Midbrain (tissue), 1 donor: ENCODE results near the gene LPIN1.
"Not testable (repeated sequence)": the region's sequence is repeated elsewhere in the genome, so short reads cannot be mapped to it uniquely, and the experiment has no call there.

Experiments
- DNase-seq: peaks from one replicate; lab custom pipeline; 2025; lab: John Stamatoyannopoulos, UW

Gene LPIN1

DNA sequence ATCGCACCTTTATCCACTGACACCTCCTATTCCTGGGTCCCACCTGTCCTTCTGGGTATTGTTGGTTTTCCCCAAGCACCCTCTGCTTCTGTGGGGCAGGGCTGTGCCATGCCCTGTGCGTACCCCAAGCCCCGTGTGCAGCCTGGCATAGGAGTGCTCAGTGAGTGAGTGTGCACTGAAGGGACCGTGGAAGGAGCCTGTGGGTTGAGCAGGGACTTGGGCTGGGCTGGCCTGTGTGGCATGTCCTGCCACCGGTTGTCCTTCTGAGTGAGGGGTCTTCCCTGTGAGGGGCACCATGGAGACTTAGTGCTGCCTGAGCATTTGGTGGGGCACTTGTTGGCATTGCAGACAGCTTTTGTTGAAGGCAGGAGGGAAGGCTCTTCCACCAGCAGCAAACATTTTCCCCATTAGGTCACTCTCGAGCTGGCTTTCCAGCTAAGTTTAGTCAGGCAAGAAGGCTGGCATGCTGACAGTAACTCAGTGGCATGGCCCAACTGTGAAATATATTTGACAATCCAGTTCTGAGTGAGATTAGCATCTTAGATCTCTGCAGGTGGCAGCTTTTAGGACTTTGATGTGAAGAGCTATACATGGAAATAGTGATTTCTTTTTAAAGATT is 64.7 kb downstream of the LPIN1 start:
- DNase-seq: no peak

DNA sequence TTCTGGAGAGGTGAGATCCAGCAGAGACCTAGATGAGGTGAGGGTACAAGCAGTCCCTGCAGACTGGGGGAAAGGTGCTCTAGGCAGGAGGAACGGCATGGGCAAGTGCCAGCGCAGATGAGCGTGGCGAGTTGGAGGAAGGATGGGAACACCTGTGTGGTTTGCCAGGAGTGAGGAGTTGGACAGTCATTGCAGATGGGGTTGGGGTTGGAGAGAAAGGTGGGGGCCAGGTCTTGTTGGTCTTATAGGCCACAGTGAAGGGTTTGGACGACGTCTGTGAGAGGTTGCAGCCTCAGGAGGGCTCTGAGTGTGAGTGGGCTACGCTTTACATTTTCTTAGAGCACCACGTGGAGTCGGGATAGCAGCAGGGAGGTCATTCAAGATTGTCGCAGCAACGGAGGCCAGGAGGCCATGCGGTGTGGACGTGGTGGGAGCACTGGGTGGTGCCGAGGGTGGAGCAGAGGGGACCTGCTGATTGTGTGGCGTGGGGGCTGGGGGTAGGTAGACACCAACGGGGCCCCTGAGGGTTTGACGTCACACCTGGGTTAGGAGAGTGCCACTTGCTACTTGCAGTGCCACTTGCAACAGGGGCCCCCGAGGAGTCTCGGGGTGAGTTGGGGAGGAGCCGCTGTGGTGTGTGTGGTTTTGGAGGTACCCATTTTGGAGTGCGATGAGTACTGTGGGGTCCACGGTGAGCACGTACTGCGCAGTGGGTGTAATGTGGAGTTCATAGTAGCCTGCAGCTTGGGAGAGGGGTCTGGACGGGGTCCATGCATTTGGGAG is 66.2 kb downstream of the LPIN1 start:
- no peak for DNase-seq

DNA sequence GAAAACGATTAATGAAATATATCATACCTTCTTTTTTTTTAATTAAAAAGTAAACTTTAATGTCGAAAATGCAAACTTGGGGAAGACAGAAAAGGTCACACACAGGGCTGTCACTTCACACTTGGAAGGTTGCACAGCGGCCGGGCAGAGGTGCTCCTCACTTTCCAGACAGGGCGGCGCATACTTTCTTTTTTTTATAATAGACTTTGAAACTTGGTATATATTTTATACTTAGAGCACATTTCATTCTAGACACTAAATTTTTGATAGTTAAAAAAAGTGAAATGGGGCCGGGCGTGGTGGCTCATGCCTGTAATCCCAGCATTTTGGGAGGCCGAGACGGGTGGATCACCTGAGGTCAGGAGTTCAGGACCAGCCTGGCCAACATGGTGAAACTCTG is 66.9 kb downstream of the LPIN1 start:
- not testable (repeated sequence) for DNase-seq

- no peak for DNase-seq
Observed at GRCh38 chr2:11813951-11814350, 67.5 kb downstream of the LPIN1 start.

DNA sequence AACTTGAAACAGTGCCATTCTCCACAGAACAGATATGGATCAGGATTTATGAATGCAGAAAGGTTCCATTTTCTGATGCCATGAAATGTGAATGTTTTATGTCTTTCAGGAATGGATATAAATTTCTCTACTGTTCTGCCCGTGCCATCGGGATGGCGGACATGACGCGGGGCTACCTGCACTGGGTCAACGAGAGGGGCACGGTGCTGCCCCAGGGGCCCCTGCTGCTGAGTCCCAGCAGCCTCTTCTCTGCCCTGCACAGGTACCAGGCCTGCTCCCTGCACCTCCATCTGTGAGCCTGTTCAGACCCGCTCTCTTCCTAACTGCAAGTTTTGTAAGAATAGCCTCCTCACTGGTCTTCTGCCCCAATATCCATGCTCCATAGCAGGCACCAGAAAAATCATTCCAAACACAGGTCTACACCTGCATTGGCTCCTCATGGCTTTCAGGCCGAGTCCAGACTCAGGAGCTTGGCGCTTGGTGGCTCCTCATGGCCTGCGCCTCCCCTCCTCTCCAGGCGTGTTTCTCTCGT is 68.6 kb downstream of the LPIN1 start:
- DNase-seq: no peak

GRCh38 chr2:11816935-11817334 is 70.5 kb downstream of the LPIN1 start:
- DNase-seq: not testable (repeated sequence)

DNA sequence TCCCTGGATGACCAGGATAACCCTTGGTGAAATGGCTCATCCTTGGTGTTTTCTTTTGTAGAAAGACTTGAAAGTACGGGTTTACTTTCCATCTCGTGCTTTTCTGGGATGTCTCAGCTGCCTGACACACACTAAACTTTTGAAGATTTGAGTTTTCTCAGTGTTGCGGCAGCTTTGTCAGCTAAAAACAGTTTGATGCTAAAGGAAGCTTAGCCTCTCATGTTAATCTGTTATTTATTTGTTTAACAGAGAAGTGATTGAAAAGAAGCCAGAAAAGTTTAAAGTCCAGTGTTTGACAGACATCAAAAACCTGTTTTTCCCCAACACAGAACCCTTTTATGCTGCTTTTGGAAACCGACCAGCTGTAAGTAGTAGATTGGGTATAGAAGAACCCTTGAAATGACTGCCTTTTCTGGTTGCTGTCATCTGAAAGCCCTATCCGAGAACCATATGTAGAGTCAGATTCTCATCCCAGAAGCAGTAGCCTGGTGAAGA is 72.8 kb downstream of the LPIN1 start:
- DNase-seq: no peak

DNA sequence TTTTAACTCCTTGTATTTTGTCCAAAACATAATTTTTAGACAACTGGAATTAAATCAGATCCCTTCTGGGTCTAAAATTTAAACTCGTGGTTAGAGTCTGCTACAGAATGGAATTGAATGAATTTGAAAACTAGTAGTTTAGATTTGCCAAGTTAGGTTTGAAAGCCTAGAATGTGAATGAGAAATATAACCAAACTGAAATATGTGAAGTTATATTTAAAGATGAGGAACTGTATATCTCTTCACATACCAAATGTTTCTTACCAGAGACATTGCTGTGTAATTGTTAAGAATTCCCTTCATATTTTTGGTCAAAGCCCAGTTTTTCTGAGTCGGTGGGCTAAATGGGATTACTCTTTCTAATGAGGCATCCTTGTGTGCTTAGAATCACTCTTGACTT is 74.2 kb downstream of the LPIN1 start:
- no peak for DNase-seq

DNA sequence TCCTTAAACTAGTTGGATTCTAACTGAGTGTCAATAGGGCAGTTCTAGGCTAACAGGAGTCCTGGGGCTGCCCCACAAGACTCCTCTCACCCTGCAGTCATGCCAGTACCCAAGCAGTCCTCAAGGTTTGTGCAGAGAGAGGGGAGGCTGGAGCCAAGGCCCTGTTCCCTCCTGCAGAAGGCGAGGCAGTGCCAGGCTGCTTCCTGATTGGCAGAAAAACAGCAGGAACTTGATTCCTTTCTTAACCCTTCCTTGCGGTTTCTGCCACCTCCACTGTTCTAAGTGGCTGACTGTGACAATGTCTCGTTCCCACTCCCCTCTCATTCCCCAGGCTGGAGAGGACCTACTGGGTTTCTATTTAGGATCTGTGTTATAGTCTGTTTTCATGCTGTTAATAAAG is 75.3 kb downstream of the LPIN1 start:
- DNase-seq: no peak

- DNase-seq: not testable (repeated sequence)
Observed at GRCh38 chr2:11822359-11822745, 75.9 kb downstream of the LPIN1 start.

GRCh38 chr2:11822746-11823451 is 76.5 kb downstream of the LPIN1 start:
- DNase-seq: no peak

DNA sequence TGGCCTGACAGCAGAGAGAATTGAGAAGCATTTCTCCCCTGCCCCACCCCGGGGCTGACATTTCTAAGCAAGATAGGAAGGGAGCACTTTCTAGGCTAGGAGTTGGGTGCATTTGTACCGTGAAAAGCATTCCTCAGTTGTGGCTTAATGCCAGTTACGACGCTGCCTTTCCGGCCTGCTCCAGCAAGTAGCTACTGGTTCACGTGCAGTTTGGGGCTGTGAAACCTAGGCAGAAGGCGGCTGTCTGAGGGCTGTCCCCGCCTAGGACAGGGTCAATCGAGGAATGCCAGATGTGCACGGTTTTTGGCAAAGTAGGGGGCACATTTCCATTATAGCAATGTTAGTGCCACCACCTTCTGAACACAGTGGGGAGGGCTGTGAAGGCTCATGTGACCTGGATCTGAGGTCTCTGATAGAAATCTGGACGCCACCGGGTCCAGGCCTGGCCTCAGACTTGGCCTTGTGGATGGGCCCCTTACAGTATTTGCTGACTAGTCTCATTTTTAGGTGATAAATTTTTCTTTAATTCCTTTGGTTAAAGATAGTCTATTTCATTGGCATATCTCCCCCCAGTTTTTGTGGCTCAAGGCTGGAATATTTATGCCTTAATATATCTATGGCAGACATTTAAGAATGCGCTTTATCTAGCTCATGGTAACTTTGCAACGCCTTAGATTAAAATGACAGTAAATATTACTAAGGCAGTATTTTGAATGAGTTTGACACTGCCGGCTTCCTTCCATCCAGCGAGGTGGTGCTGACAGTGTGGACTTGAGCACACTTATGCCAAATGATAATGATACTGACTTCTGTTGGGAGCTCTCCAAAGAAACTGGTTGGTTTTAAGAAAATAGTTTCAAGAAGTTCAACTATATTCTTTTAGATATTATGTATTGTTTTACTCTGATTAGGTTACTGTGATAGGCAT is 78.7 kb downstream of the LPIN1 start:
- DNase-seq: no peak

- no peak for DNase-seq
Observed at GRCh38 chr2:11827547-11827946, 81.1 kb downstream of the LPIN1 start.

- DNase-seq: no peak
Observed at GRCh38 chr2:11828933-11829323, 82.5 kb downstream of the LPIN1 start.

DNA sequence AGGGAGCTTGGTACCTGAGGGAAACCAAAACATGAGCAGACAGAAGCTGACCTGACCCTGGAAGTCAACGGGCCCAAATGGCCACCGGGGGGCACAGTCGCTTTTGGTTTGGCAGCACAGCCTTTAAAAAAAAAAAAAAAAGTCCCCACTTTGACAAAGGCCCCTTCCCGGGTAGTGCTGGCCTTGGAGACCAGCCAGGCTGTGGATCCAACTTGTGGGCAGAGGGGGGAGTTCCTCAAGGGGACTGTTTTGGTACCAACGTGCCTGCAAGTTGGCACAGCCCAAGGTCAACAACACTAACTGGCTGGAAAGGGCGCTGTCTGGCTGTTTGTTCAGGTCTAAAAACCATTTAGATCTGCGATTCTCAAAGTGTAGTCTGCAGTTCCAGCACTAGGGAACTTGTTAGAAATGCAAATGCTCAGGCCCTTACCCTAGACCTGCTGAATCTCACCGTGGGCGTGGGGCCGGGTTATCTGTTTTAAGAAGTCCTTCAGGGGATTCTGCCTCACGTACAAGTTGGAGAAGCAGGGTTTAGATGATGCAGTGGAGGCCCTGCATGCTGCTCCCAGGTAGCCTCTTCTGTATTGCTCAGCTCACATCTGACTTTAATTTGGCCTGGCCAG is 83.0 kb downstream of the LPIN1 start:
- DNase-seq: peak; percentile 75

GRCh38 chr2:11829947-11830707 is 83.7 kb downstream of the LPIN1 start:
- DNase-seq: peak; percentile 83

DNA sequence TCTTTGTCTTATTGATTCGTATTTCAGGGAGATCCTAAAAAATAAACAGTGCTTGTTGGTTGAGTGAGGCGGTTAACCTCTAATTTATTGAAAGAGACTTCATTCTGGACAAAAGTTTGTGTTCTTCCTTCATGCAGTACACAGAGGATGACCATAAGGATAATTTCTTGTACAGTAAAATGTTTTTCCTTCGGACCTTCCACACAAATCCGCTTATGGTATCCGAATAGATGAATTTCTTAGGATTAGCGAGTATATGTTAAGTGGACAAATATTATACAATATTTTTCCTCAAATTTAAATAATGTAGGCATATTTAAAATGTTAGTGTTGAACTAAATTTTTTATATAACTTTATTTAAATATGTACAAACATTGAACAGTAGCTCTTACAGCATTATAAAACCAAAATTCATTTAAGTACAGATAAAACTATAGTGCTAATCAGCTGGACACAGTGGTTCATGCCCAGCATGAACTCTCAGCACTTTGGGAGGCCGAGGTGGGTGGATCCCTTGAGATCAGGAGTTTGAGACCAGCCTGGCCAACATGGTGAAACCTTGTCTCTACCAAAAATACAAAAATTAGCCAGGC is 84.4 kb downstream of the LPIN1 start:
- no peak for DNase-seq

- no peak for DNase-seq
Observed at GRCh38 chr2:11831415-11831814, 85.0 kb downstream of the LPIN1 start.

DNA sequence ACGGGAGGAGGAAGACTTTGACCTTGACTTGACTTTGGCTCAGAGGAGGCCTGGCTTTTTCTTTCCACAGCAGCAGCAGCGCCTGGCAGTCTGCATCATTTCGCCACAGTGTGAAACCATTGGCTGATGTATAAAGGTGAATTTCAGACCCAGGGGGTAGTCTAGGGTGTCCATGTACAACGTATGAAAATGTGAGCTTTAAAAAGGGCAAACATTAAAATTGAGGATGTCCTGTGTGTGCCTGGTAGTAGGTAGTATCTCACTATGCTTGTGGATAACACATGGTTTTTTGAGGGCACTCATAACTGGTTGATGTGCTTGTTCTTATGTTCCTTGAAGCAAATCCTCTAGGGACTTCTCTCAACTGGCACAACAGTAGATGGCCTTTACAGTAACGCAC is 86.1 kb downstream of the LPIN1 start:
- DNase-seq: no peak

DNA sequence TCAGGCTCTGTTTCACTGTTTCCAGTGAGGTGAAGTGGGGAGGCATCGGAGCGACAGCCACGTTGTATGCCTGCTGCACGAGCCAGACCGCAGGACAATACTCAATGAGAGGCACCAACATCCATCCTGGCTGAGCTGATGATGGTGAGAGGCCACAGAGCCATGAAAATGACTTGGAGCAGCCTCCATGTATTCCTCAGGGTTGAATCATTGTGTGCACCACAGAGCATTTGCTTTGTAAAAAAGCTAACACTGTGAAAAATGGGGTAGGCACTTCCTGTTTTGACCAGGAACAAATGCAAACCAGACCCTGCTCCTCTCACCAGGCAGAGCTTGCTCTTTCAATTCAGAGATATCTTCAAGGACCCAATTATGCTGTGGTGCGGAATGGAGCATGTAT is 87.2 kb downstream of the LPIN1 start:
- no peak for DNase-seq
